ENCODE measurements around the gene SLC7A5. TPM values are rescaled to one million over a fixed set of nuclear protein-coding genes. Genes with fewer than 3 reads are reported as not detected.
A peak's percentile ranks its signal among the peaks of the same experiment; 100 is the strongest.
"Not testable (repeated sequence)": the region's sequence is repeated elsewhere in the genome, so short reads cannot be mapped to it uniquely, and the experiment has no call there.

SLC7A5 gene
- total and polyA plus RNA-seq, 2 donors = 4.3 to 6.6 TPM

- DNase-seq (ENCODE audit: low read depth in 6 of 9, low spot score in 9 of 9) = peak in 6 of 9 donors; percentile 43 to 76 (median 54)
Measured at GRCh38 chr16:87909203-87909935, 40.1 kb upstream of the SLC7A5 start.

GRCh38 chr16:87908101-87908500 lies 38.8 kb upstream of the SLC7A5 start:
- H3K9me3 ChIP-seq (ENCODE audit: control insufficient read depth in 2 of 2, insufficient read depth in 1 of 2, low read length in 1 of 2); H3K4me1 ChIP-seq (ENCODE audit: control insufficient read depth in 2 of 2, insufficient read depth in 2 of 2, low read length in 2 of 2); DNase-seq (ENCODE audit: low read depth in 6 of 9, low spot score in 9 of 9); H3K4me3 ChIP-seq (ENCODE audit: low read length in 2 of 2); H3K36me3 ChIP-seq (ENCODE audit: control insufficient read depth in 2 of 2, insufficient read depth in 2 of 2, low read length in 1 of 2); H3K27me3 ChIP-seq (ENCODE audit: control insufficient read depth in 2 of 2, insufficient read depth in 1 of 2, low read length in 1 of 2); H3K27ac ChIP-seq (ENCODE audit: low read depth in 1 of 2, low read length in 1 of 2): not testable (repeated sequence)
- WGBS = 97% methylated on average over 11 of the region's 11 CpGs

More at GRCh38 chr16:87909203-87909935, 40.1 kb upstream of the SLC7A5 start:
- H3K4me3 ChIP-seq (ENCODE audit: low read length in 2 of 2); H3K36me3 ChIP-seq (ENCODE audit: control insufficient read depth in 2 of 2, insufficient read depth in 2 of 2, low read length in 1 of 2); H3K9me3 ChIP-seq (ENCODE audit: control insufficient read depth in 2 of 2, insufficient read depth in 1 of 2, low read length in 1 of 2); H3K27ac ChIP-seq (ENCODE audit: low read depth in 1 of 2, low read length in 1 of 2); H3K27me3 ChIP-seq (ENCODE audit: control insufficient read depth in 2 of 2, insufficient read depth in 1 of 2, low read length in 1 of 2); H3K4me1 ChIP-seq (ENCODE audit: control insufficient read depth in 2 of 2, insufficient read depth in 2 of 2, low read length in 2 of 2): not testable (repeated sequence)
- 44% methylated on average over 36 of the region's 36 CpGs for WGBS

- not testable (repeated sequence) for DNase-seq (ENCODE audit: low read depth in 6 of 9, low spot score in 9 of 9); H3K4me3 ChIP-seq (ENCODE audit: low read length in 2 of 2); H3K4me1 ChIP-seq (ENCODE audit: control insufficient read depth in 2 of 2, insufficient read depth in 2 of 2, low read length in 2 of 2); H3K36me3 ChIP-seq (ENCODE audit: control insufficient read depth in 2 of 2, insufficient read depth in 2 of 2, low read length in 1 of 2); H3K9me3 ChIP-seq (ENCODE audit: control insufficient read depth in 2 of 2, insufficient read depth in 1 of 2, low read length in 1 of 2); H3K27ac ChIP-seq (ENCODE audit: low read depth in 1 of 2, low read length in 1 of 2); H3K27me3 ChIP-seq (ENCODE audit: control insufficient read depth in 2 of 2, insufficient read depth in 1 of 2, low read length in 1 of 2)
- WGBS = 97% methylated on average over 7 of the region's 7 CpGs
Measured at GRCh38 chr16:87905521-87905920, 36.2 kb upstream of the SLC7A5 start.

- H3K27me3 ChIP-seq (ENCODE audit: control insufficient read depth in 2 of 2, insufficient read depth in 1 of 2, low read length in 1 of 2); DNase-seq (ENCODE audit: low read depth in 6 of 9, low spot score in 9 of 9); H3K36me3 ChIP-seq (ENCODE audit: control insufficient read depth in 2 of 2, insufficient read depth in 2 of 2, low read length in 1 of 2); H3K4me1 ChIP-seq (ENCODE audit: control insufficient read depth in 2 of 2, insufficient read depth in 2 of 2, low read length in 2 of 2); H3K4me3 ChIP-seq (ENCODE audit: low read length in 2 of 2); H3K27ac ChIP-seq (ENCODE audit: low read depth in 1 of 2, low read length in 1 of 2); H3K9me3 ChIP-seq (ENCODE audit: control insufficient read depth in 2 of 2, insufficient read depth in 1 of 2, low read length in 1 of 2): not testable (repeated sequence)
- WGBS = 99% methylated on average over 5 of the region's 5 CpGs
Measured at GRCh38 chr16:87904963-87905362, 35.7 kb upstream of the SLC7A5 start.

- WGBS = 93% methylated on average over 12 of the region's 12 CpGs
- not testable (repeated sequence) for DNase-seq (ENCODE audit: low read depth in 6 of 9, low spot score in 9 of 9); H3K4me3 ChIP-seq (ENCODE audit: low read length in 2 of 2); H3K9me3 ChIP-seq (ENCODE audit: control insufficient read depth in 2 of 2, insufficient read depth in 1 of 2, low read length in 1 of 2); H3K36me3 ChIP-seq (ENCODE audit: control insufficient read depth in 2 of 2, insufficient read depth in 2 of 2, low read length in 1 of 2); H3K27me3 ChIP-seq (ENCODE audit: control insufficient read depth in 2 of 2, insufficient read depth in 1 of 2, low read length in 1 of 2); H3K27ac ChIP-seq (ENCODE audit: low read depth in 1 of 2, low read length in 1 of 2)
- H3K4me1 ChIP-seq (ENCODE audit: control insufficient read depth in 2 of 2, insufficient read depth in 2 of 2, low read length in 2 of 2) = peaks cover 29 to 42% of the 10 kb centered on the region in 2 donors
Measured at GRCh38 chr16:87900489-87900888, 31.2 kb upstream of the SLC7A5 start.

- no peaks in the 10 kb centered on the region for H3K9me3 ChIP-seq (ENCODE audit: control insufficient read depth in 2 of 2, insufficient read depth in 1 of 2, low read length in 1 of 2)
- WGBS = 32% methylated on average over 20 of the region's 20 CpGs
- H3K4me3 ChIP-seq (ENCODE audit: low read length in 2 of 2) = no peak overlapping the region
- peaks cover 31 to 50% of the 10 kb centered on the region in 2 donors for H3K4me1 ChIP-seq (ENCODE audit: control insufficient read depth in 2 of 2, insufficient read depth in 2 of 2, low read length in 2 of 2)
- DNase-seq (ENCODE audit: low read depth in 6 of 9, low spot score in 9 of 9) = peak in 7 of 9 donors; percentile 39 to 81 (median 59)
- no peaks in the 10 kb centered on the region for H3K27me3 ChIP-seq (ENCODE audit: control insufficient read depth in 2 of 2, insufficient read depth in 1 of 2, low read length in 1 of 2)
- no peaks in the 10 kb centered on the region for H3K36me3 ChIP-seq (ENCODE audit: control insufficient read depth in 2 of 2, insufficient read depth in 2 of 2, low read length in 1 of 2)
- H3K27ac ChIP-seq (ENCODE audit: low read depth in 1 of 2, low read length in 1 of 2) = peak overlapping the region; percentile 29 to 60
Measured at GRCh38 chr16:87897521-87898505, 28.5 kb upstream of the SLC7A5 start.

GRCh38 chr16:87896924-87897520 lies 27.7 kb upstream of the SLC7A5 start:
- H3K9me3 ChIP-seq (ENCODE audit: control insufficient read depth in 2 of 2, insufficient read depth in 1 of 2, low read length in 1 of 2) = not testable (repeated sequence)

GRCh38 chr16:87896176-87896890 lies 27.0 kb upstream of the SLC7A5 start:
- WGBS = 75% methylated on average over 17 of the region's 17 CpGs

More at GRCh38 chr16:87896924-87897520, 27.7 kb upstream of the SLC7A5 start:
- 58% methylated on average over 16 of the region's 16 CpGs for WGBS
- peaks cover 31 to 50% of the 10 kb centered on the region in 2 donors for H3K4me1 ChIP-seq (ENCODE audit: control insufficient read depth in 2 of 2, insufficient read depth in 2 of 2, low read length in 2 of 2)
- peak in 1 of 9 donors; percentile 39 for DNase-seq (ENCODE audit: low read depth in 6 of 9, low spot score in 9 of 9)
- not testable (repeated sequence) for H3K36me3 ChIP-seq (ENCODE audit: control insufficient read depth in 2 of 2, insufficient read depth in 2 of 2, low read length in 1 of 2); H3K27me3 ChIP-seq (ENCODE audit: control insufficient read depth in 2 of 2, insufficient read depth in 1 of 2, low read length in 1 of 2); H3K4me3 ChIP-seq (ENCODE audit: low read length in 2 of 2)
- peak overlapping the region; percentile 29 to 53 for H3K27ac ChIP-seq (ENCODE audit: low read depth in 1 of 2, low read length in 1 of 2)

More at GRCh38 chr16:87896176-87896890, 27.0 kb upstream of the SLC7A5 start:
- H3K4me3 ChIP-seq (ENCODE audit: low read length in 2 of 2); H3K36me3 ChIP-seq (ENCODE audit: control insufficient read depth in 2 of 2, insufficient read depth in 2 of 2, low read length in 1 of 2); H3K27me3 ChIP-seq (ENCODE audit: control insufficient read depth in 2 of 2, insufficient read depth in 1 of 2, low read length in 1 of 2); H3K9me3 ChIP-seq (ENCODE audit: control insufficient read depth in 2 of 2, insufficient read depth in 1 of 2, low read length in 1 of 2): not testable (repeated sequence)
- DNase-seq (ENCODE audit: low read depth in 6 of 9, low spot score in 9 of 9) = peak in 1 of 9 donors; percentile 30
- Histone ChIP-seq H3K27ac (ENCODE audit: low read depth in 1 of 2, low read length in 1 of 2) (peak overlapping the region; percentile 55 to 83), H3K4me1 (ENCODE audit: control insufficient read depth in 2 of 2, insufficient read depth in 2 of 2, low read length in 2 of 2) (peaks cover 31 to 50% of the 10 kb centered on the region in 2 donors)

All from thymus (tissue), 11 donors.